GM23248 (cell line): Measurements from ENCODE around the gene SLC2A13.

Experiments
- EZH2 ChIP-seq: fragments of 200-600 bp; sonication (generic); IDR thresholded peaks from 2 replicates; pipeline ENCODE4 v1.6.1; 2018; ENCODE audit warnings: antibody characterized with exemption, mild to moderate bottlenecking; ENCODE audit not compliant: insufficient read depth, poor library complexity, severe bottlenecking
- EZH2phosphoT487 ChIP-seq: fragments of 200-600 bp; sonication (generic); IDR thresholded peaks from 2 replicates; pipeline ENCODE4 v1.6.1; 2018; ENCODE audit warnings: antibody characterized with exemption, moderate library complexity, mild to moderate bottlenecking, low read depth; ENCODE audit not compliant: insufficient read depth

DNA sequence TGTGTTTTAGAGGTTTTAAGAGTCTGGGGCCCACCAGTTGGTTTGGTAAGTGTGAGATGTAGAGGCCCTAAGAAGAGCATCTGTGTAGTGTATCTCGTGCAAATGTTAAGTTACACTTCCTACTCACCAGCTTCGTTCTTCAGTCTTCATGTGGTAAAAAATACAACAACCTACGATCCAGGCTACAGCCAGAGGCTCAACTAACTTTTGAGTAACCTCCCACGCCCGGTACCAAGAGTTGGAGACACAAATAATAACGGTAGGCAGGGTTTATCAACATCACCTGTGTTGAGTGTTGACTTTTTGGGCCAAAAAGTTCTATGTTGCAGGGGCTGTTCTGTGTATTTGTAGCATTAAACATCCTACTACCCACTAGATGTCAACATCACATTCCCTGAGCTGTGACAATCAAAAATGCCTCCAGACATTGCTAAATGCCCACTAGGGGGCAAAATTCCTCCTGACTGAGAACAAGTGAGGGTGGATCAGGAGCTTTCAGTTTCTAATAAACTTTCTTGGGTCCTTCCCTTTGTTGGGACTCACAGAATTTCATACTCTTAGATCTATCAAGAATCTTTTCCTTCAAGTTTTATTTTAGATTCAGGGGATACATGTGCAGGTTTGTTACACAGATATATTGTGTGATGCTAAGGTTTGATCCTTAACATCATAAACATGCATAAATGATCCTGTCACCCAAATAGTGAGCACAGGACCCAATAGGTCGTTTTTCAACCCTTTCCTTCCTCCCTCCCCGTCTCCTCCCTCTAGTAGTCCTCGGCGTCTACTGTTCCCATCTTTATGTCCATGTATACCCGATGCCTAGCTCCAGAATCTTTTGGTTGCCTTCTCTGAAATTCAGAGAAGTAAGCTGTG lies 94.7 kb downstream of the SLC2A13 start:
- no peak for TF ChIP-seq EZH2
- TF ChIP-seq EZH2phosphoT487: no peak
